Peyer's patch (tissue), 4 donors: ENCODE measurements around the gene PITX2.

Source experiments
- CTCF ChIP-seq, 6 experiments: fragments of 450-650 bp in 4 of 6; fragments of 200-600 bp in 2 of 6; sonication (generic) in 1 of 6; IDR thresholded peaks; one replicate each; pipeline ENCODE4 v1.5.1; 2017 to 2019; ENCODE audit warnings: antibody characterized with exemption in 6 of 6, mild to moderate bottlenecking in 3 of 6, moderate library complexity in 1 of 6
- POLR2A ChIP-seq, 2 donors: fragments of 450-650 bp; IDR thresholded peaks; one replicate each; pipeline ENCODE4 v1.5.1; 2017; ENCODE audit warnings: antibody characterized with exemption in 2 of 2, mild to moderate bottlenecking in 2 of 2, moderate library complexity in 2 of 2

- no peak for TF ChIP-seq CTCF (IDR thresholded peaks at IDR 0.05)
- no peak for TF ChIP-seq POLR2A (IDR thresholded peaks at IDR 0.05)
These were observed 8.5 kb downstream of the PITX2 start for GRCh38 chr4:110614173-110614963.
